ENCODE results near the gene ANKS1B. TPM values are rescaled to one million over a fixed set of nuclear protein-coding genes. Genes with fewer than 3 reads are reported as not detected.

Gene ANKS1B
- total RNA-seq, 2 donors from 2014 or later, result 1.8 to 2.0 TPM

DNA sequence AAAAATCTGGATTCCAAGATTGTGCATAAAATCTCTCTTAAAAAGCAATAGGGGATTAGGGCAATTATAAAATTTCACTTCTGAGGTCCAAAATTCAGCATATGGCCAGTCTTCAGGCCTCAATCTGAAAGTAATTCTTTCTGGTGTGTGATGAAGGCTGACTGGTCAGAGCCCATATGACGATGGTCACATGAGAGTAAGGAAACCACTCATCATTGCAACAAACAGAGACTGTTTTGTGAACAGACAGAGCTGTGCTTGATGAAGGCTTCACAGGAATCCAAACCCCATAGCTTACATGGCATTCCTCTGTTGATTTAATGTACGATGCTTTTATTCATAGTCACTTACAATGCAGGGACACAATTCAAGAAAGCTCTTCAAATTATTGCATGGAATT, 1101.5 kb downstream of the ANKS1B start:
- Mint-ChIP-seq H3K27me3 (peaks cover 28% of the 10 kb centered on the region), H3K4me1 (no peaks in the 10 kb centered on the region), H3K36me3 (ENCODE audit: low read depth) (no peaks in the 10 kb centered on the region), H3K9me3 (no peaks in the 10 kb centered on the region), H3K27ac (no peak overlapping the region), H3K4me3 (no peak overlapping the region)
- no peak for ATAC-seq (replicated peaks)

- no peaks in the 10 kb centered on the region for H3K36me3 Mint-ChIP-seq (ENCODE audit: low read depth)
- H3K27me3 Mint-ChIP-seq, result peaks cover 27% of the 10 kb centered on the region
- no peaks in the 10 kb centered on the region for H3K4me1 Mint-ChIP-seq
- H3K27ac Mint-ChIP-seq, result no peak overlapping the region
- no peaks in the 10 kb centered on the region for H3K9me3 Mint-ChIP-seq
- H3K4me3 Mint-ChIP-seq, result no peak overlapping the region
- no peak for ATAC-seq (replicated peaks)
These were observed 1102.2 kb downstream of the ANKS1B start for GRCh38 chr12:98882526-98882925.

- Mint-ChIP-seq H3K27ac (no peak overlapping the region), H3K27me3 (peaks cover 13% of the 10 kb centered on the region), H3K36me3 (ENCODE audit: low read depth) (no peaks in the 10 kb centered on the region), H3K4me1 (no peaks in the 10 kb centered on the region), H3K9me3 (no peaks in the 10 kb centered on the region), H3K4me3 (no peak overlapping the region)
- ATAC-seq (replicated peaks), result no peak
These were observed 1111.0 kb downstream of the ANKS1B start for GRCh38 chr12:98873776-98874175.

- H3K36me3 Mint-ChIP-seq (ENCODE audit: low read depth), result no peaks in the 10 kb centered on the region
- H3K9me3 Mint-ChIP-seq, result no peaks in the 10 kb centered on the region
- no peak overlapping the region for H3K4me3 Mint-ChIP-seq
- no peak for ATAC-seq (replicated peaks)
- H3K4me1 Mint-ChIP-seq, result no peaks in the 10 kb centered on the region
- H3K27ac Mint-ChIP-seq, result no peak overlapping the region
- H3K27me3 Mint-ChIP-seq, result peaks cover 8% of the 10 kb centered on the region
These were observed 1114.2 kb downstream of the ANKS1B start for GRCh38 chr12:98870504-98870903.

DNA sequence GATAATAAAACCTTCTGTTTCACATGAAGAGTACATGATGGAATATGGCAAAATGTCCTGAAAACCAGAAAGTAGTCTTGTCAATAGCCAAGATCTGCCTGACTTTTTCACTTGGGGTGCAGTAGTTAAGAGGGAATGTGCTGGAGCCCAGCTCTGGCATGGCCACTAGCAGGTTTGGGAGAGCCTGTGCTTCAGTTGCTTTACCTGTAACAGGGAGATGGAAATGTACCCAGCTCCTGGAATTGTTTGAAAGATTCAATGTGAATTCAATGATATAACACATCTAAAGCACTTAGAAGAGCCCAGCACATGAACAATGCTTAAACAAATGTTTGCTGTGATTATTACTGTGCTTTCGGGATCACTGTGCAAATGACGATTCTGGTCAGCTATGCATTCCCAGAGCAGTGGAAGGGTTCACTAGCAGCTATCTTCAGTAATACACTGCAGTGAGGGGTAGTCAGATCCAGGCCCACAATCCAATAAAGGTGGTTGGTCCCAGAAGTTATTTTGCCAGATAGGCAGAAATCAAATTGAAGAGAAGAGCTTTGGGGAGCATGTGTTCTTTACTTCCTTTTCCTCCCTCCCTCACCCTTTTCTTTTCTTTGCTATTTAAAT, 1114.7 kb downstream of the ANKS1B start:
- H3K4me1 Mint-ChIP-seq, result no peaks in the 10 kb centered on the region
- no peak overlapping the region for H3K4me3 Mint-ChIP-seq
- H3K9me3 Mint-ChIP-seq, result peaks cover 4% of the 10 kb centered on the region
- no peaks in the 10 kb centered on the region for H3K36me3 Mint-ChIP-seq (ENCODE audit: low read depth)
- H3K27me3 Mint-ChIP-seq, result peaks cover 8% of the 10 kb centered on the region
- no peak overlapping the region for H3K27ac Mint-ChIP-seq
- no peak for ATAC-seq (replicated peaks)

DNA sequence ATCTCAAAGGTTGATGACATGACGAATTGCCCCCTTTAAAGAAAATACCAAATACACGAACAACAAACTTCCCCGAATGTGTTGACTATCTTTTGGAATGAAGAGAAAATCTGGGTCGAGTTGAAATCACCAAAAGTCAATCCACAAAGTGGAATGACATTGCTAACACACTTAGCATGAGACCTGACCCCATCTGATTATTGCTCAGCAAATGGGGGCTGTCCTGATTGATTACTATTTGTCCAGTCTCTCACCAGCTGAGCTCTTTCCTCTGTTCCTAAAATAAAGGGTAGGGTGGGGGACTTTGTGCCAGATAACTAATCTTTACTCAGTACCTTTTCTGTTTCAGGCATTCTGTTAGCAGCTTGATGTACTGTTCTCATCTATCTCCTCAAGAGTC, 1116.2 kb downstream of the ANKS1B start:
- Mint-ChIP-seq H3K9me3 (peaks cover 7% of the 10 kb centered on the region), H3K27ac (no peak overlapping the region), H3K27me3 (peaks cover 8% of the 10 kb centered on the region), H3K36me3 (ENCODE audit: low read depth) (no peaks in the 10 kb centered on the region), H3K4me3 (no peak overlapping the region), H3K4me1 (no peaks in the 10 kb centered on the region)
- ATAC-seq (replicated peaks), result no peak

DNA sequence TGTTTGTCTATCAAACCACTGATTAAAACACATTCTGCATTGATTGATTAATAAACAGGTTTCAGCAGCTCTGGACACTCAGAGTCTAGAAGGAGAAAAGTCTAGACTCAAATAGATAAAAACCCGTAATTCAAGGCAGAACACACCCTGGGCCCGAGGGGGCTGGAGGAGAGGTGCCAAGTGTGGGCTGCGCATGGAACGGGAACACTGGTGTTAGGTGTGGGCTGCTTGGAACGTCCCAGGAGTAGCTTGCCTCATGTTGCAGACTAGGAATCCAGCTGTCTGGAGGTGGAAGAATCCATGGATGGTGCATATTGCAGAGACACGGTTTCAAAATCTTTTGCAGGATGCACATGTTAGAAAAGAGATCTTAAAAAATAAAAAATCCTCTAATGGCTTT, 1116.7 kb downstream of the ANKS1B start:
- no peaks in the 10 kb centered on the region for H3K36me3 Mint-ChIP-seq (ENCODE audit: low read depth)
- no peaks in the 10 kb centered on the region for H3K4me1 Mint-ChIP-seq
- no peak overlapping the region for H3K4me3 Mint-ChIP-seq
- H3K9me3 Mint-ChIP-seq, result peaks cover 7% of the 10 kb centered on the region
- no peak for ATAC-seq (replicated peaks)
- H3K27me3 Mint-ChIP-seq, result peaks cover 8% of the 10 kb centered on the region
- H3K27ac Mint-ChIP-seq, result no peak overlapping the region

- no peak for ATAC-seq (replicated peaks)
- no peaks in the 10 kb centered on the region for H3K36me3 Mint-ChIP-seq (ENCODE audit: low read depth)
- peaks cover 7% of the 10 kb centered on the region for H3K9me3 Mint-ChIP-seq
- no peak overlapping the region for H3K4me3 Mint-ChIP-seq
- H3K27ac Mint-ChIP-seq, result no peak overlapping the region
- no peaks in the 10 kb centered on the region for H3K27me3 Mint-ChIP-seq
- H3K4me1 Mint-ChIP-seq, result no peaks in the 10 kb centered on the region
These were observed 1120.4 kb downstream of the ANKS1B start for GRCh38 chr12:98864363-98864762.

GRCh38 chr12:98863167-98863566, 1121.6 kb downstream of the ANKS1B start:
- H3K4me3 Mint-ChIP-seq, result no peak overlapping the region
- no peaks in the 10 kb centered on the region for H3K36me3 Mint-ChIP-seq (ENCODE audit: low read depth)
- H3K27ac Mint-ChIP-seq, result no peak overlapping the region
- ATAC-seq (replicated peaks), result no peak
- H3K4me1 Mint-ChIP-seq, result no peaks in the 10 kb centered on the region
- peaks cover 7% of the 10 kb centered on the region for H3K9me3 Mint-ChIP-seq
- H3K27me3 Mint-ChIP-seq, result no peaks in the 10 kb centered on the region

DNA sequence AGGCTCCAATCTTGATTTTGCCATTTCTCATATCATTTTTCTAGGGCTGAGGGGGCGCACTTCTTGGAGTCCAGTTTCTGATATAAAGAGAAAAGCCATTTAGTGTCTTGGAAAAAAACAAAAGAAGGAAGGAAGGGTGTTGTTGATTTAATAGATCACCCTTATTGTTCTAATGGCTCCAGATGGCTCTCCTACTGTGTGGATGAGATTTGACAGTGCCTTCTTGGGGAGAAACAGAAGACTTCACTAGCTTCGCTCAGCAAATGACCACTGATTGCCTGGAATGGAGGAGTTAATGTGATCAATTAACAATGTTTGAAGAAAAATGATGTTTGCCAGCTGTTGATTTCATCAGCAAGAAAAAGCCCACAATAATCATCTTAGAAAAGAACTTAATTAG, 1123.5 kb downstream of the ANKS1B start:
- Mint-ChIP-seq H3K9me3 (peaks cover 7% of the 10 kb centered on the region), H3K27ac (no peak overlapping the region), H3K4me1 (no peaks in the 10 kb centered on the region), H3K4me3 (no peak overlapping the region), H3K27me3 (no peaks in the 10 kb centered on the region), H3K36me3 (ENCODE audit: low read depth) (no peaks in the 10 kb centered on the region)
- no peak for ATAC-seq (replicated peaks)

GRCh38 chr12:98856897-98857540, 1127.7 kb downstream of the ANKS1B start:
- peaks cover 3% of the 10 kb centered on the region for H3K27me3 Mint-ChIP-seq
- ATAC-seq (replicated peaks), result peak; percentile 52
- H3K9me3 Mint-ChIP-seq, result no peaks in the 10 kb centered on the region
- H3K36me3 Mint-ChIP-seq (ENCODE audit: low read depth), result no peaks in the 10 kb centered on the region
- H3K4me1 Mint-ChIP-seq, result no peaks in the 10 kb centered on the region
- H3K27ac Mint-ChIP-seq, result no peak overlapping the region
- no peak overlapping the region for H3K4me3 Mint-ChIP-seq

DNA sequence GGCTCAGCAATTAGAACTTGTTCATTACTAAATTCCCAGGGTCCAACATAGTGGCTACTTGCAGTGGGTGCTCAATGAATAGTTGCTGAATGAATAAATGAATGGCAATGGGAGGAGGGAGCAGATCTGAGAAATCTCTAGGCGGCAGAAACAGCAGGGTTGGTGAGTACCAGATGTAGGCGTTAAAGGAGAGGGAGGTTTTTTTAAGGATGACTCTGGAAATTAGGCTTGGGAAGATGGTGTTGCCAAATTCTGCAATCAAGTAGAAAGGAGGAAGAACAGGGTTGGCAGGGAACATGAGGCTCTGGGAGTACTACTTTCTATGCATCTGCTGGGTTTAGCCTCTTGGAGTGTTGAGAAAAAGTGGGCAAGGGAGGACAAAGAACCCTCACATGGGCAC, 1132.6 kb downstream of the ANKS1B start:
- H3K36me3 Mint-ChIP-seq (ENCODE audit: low read depth), result no peaks in the 10 kb centered on the region
- H3K4me1 Mint-ChIP-seq, result no peaks in the 10 kb centered on the region
- H3K9me3 Mint-ChIP-seq, result no peaks in the 10 kb centered on the region
- H3K27me3 Mint-ChIP-seq, result peaks cover 12% of the 10 kb centered on the region
- H3K27ac Mint-ChIP-seq, result no peak overlapping the region
- ATAC-seq (replicated peaks), result no peak
- H3K4me3 Mint-ChIP-seq, result no peak overlapping the region

GRCh38 chr12:98847242-98847641, 1137.5 kb downstream of the ANKS1B start:
- no peaks in the 10 kb centered on the region for H3K4me1 Mint-ChIP-seq
- no peaks in the 10 kb centered on the region for H3K9me3 Mint-ChIP-seq
- no peak overlapping the region for H3K4me3 Mint-ChIP-seq
- no peak for ATAC-seq (replicated peaks)
- H3K36me3 Mint-ChIP-seq (ENCODE audit: low read depth), result no peaks in the 10 kb centered on the region
- H3K27me3 Mint-ChIP-seq, result peaks cover 13% of the 10 kb centered on the region
- H3K27ac Mint-ChIP-seq, result no peak overlapping the region

DNA sequence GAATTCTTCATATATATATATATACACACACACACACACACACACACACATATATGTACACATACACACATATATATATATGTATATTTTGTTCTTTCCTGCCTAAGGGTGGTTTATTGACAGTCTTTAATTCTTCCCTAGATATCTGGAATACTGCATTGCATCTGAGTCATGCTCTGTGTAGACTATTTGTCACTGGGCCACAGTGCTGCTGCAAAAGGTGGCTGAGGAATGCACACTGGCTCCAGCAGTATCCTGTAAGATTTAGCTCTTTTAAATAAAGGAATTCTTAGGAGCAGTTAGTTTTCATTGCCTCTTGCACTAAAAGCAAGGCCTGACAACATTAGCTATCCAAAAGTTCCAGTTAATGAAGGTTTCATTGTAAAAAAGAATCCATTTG, 1138.8 kb downstream of the ANKS1B start:
- no peaks in the 10 kb centered on the region for H3K36me3 Mint-ChIP-seq (ENCODE audit: low read depth)
- no peak overlapping the region for H3K4me3 Mint-ChIP-seq
- ATAC-seq (replicated peaks), result no peak
- no peaks in the 10 kb centered on the region for H3K9me3 Mint-ChIP-seq
- H3K4me1 Mint-ChIP-seq, result no peaks in the 10 kb centered on the region
- H3K27me3 Mint-ChIP-seq, result peaks cover 6% of the 10 kb centered on the region
- H3K27ac Mint-ChIP-seq, result no peak overlapping the region

- Mint-ChIP-seq H3K9me3 (no peaks in the 10 kb centered on the region), H3K36me3 (ENCODE audit: low read depth) (no peaks in the 10 kb centered on the region), H3K27ac (no peak overlapping the region), H3K4me3 (no peak overlapping the region), H3K4me1 (no peaks in the 10 kb centered on the region), H3K27me3 (peaks cover 32% of the 10 kb centered on the region)
- no peak for ATAC-seq (replicated peaks)
These were observed 1144.4 kb downstream of the ANKS1B start for GRCh38 chr12:98840325-98840724.
